MV-4-11 (cell line): ENCODE measurements around the gene MYG1.
"Not testable (repeated sequence)": the region's sequence is repeated elsewhere in the genome, so short reads cannot be mapped to it uniquely, and the experiment has no call there.

Experiments used
- DNase-seq: peaks from one replicate; lab custom pipeline; 2025; lab: John Stamatoyannopoulos, UW

Gene MYG1

GRCh38 chr12:53327435-53328042, 28.0 kb downstream of the MYG1 start:
- DNase-seq: no peak

- DNase-seq: no peak
Observed at GRCh38 chr12:53328043-53328435, 28.5 kb downstream of the MYG1 start.

DNA sequence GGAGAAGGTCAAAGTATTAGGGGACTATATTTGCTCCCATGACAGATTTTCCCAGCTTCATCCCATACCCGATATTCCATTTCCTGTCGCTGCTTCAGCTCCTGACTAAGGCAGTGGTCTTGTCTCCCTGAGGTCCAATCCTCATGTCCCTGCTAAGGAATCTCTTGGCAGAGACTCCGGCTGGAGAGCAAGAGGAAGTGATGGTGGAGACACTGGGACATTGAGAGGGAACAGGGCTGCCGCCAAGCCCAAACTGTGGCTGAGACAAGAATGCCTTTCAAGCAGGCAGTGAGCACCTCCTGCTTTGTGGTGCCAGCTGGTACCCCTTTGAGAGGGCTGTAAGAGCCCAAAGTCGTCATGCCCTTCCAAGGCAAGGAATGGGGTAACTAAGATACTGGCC, 31.2 kb downstream of the MYG1 start:
- no peak for DNase-seq

GRCh38 chr12:53332339-53332738, 32.8 kb downstream of the MYG1 start:
- DNase-seq: not testable (repeated sequence)

DNA sequence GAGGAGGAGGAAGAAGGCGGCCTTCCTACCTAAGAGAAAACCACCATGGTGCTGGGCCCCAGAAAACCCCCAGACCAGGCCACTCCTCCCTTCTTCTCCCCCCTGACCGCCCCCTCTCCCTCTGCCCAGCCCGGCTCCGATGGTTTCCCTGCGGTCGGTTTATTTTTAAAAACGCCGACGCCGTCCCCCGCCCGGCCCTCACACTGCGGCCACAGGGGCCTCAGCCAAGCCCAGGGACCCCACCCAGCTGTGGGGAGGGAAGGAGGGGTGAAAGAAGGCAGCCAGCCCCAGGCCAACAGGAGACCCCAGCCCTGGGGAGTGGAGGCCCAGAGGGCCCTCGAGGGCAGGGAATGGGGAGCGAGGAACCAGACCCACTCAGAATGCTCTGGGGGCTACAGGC, 33.2 kb downstream of the MYG1 start:
- DNase-seq: no peak

DNA sequence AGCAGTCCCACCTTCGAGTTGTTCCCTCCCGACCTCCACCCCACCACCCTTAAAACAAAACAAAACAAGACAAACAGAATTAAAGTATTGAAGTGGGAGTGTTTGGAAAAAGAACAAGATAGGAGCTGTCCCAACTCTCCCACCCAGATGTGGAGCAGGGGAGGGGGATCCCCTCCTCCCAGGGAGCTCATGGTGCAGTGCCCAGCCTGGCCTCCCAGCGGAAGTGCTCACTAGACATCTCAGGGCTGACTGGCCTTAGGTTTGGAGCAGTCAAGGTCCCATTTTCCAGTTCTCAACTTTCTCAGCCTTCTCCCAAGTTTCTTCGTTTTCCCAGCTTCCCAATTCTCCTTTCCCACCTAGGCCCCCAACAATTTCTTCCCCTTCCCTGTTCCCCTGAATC, 33.8 kb downstream of the MYG1 start:
- no peak for DNase-seq

GRCh38 chr12:53333845-53334244, 34.4 kb downstream of the MYG1 start:
- DNase-seq: no peak

- no peak for DNase-seq
Observed at GRCh38 chr12:53334822-53335221, 35.3 kb downstream of the MYG1 start.

DNA sequence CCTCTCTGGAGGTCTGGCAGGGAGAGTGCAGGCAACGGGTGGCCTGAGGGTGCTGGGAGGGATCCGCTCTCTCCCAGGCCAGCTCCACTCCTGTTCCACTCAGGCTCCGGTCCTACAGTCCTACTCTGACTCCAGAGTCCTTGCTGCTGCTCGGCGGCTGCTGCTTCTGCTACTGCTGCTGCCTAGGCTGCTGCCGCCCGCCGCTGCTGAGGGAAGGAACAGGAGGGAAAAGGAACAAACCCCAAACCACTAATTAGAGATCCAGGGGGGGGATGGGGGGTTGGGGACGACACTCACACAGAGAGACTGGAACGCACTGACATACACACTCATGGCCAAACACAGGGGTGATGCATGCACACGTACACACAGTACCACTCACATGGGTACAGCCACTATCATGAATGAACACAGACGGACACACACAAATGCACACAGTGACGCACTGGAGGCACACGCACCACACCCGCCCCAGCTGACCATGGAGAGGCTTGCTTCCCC, 36.7 kb downstream of the MYG1 start, which contains the start of gene SP7:
Gene SP7 (minus strand): TSS at position 174 of the 501 bp plus-strand sequence. CDS start 708 bp downstream, outside the sequence.
- DNase-seq: peak; percentile 41

GRCh38 chr12:53338017-53338416, 38.5 kb downstream of the MYG1 start:
- no peak for DNase-seq

DNA sequence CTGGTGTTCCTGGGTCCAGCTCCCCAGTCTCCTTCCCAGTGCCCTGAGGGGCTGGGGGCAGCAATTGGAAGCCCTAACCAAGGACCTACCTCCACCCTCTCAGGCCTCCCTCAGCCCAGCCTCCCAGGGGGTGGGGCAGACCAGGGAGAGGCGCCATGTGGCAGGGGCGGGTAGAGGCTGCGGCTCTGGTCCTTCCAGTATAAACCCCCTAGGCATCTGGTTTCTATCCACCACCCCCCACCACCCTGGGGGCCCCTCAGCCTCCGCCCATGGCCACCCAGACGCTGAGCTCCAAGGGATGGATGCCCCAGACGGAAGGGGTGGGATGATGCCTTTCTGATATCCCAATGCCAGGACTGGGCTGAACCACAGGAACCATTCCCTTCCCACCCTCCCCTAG, 39.4 kb downstream of the MYG1 start:
- DNase-seq: no peak

GRCh38 chr12:53340398-53340797, 40.9 kb downstream of the MYG1 start:
- DNase-seq: no peak

GRCh38 chr12:53343449-53343848, 44.0 kb downstream of the MYG1 start:
- no peak for DNase-seq

GRCh38 chr12:53343969-53344368, 44.5 kb downstream of the MYG1 start:
- DNase-seq: no peak

DNA sequence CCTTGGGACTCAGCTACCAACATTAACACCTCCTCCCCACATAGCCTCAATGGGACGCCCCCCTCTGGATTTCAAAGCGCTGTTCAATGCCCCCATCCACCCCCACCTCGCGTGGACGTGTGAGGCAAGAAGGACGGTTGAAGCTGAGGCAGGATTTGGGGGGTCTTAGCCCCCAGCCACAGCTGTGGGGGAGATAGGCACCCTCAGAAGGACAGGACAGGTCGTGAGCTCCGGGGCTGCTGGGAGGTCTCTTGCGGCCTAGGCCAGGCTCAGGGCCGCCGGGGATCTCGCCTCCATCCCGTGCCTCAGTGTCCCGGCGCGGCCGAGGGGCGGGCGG, 45.0 kb downstream of the MYG1 start:
- no peak for DNase-seq

DNA sequence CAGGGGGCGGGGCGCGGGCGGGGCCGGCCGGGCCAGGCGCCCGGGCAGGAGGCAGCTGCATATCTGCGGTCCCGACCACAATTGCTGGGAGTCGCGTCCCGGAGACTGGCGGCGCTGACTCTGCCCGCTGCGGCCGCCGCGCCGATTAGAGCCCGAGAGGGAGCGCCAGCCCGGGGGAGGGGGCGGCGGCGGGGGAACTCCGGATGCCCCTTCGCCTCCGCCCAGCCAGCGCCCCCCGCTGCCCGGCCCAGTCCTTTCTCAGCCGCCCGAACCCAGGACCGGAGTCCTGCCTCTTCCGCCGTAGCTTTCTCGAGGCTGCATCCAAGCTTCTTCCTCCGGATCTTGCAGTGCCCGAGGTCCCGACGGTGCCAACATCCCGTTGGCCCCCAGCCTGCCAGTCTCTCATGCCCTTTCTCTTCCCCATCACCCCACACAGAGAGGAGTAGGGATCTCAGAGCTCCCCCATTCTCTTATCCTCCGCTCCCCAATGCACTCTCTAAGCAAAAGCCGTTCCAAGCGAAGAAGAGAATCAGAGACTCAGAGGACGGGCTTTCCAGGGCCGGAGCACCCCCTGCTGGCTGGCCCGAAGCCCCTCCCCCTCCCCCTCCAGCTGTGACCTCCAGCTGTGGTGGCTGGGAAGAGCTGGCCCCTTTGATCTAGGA, 45.5 kb downstream of the MYG1 start:
- peak; percentile 41 for DNase-seq

DNA sequence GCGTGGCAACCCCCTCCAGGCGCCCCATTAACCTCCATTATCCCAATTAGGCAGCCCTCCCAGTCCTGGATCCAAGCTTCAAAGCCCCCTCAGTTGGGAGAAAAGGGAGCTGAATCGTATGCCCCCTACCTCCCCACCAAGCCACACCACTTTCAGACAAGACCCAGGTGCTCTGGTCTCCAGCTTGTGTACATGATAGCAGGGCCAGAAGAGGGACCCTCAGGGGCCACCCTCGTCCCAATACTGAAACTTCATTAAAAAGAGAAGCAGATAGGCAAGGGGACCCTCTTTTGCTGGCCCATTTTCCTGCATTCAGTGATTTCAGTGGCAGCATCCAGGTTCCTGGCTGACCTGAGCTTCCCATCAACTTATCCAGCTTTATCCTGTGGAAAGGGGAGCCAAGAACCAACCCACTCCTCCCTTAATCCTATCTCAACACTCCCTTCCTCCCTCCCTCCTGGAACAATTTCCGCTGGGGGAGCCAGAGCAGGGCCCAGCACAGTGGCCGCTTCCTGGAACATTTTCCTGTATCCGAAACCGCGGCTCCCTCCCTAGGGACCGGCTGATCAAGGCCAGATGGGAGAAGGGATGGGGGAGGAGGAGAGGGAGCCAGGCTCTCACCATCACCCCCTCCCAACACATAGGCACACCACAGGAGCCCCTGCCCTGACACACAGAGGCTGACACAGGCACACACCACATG, 46.1 kb downstream of the MYG1 start:
- no peak for DNase-seq

GRCh38 chr12:53346491-53346890, 47.0 kb downstream of the MYG1 start:
- peak; percentile 54 for DNase-seq

- no peak for DNase-seq
Observed at GRCh38 chr12:53347905-53348304, 48.4 kb downstream of the MYG1 start.

DNA sequence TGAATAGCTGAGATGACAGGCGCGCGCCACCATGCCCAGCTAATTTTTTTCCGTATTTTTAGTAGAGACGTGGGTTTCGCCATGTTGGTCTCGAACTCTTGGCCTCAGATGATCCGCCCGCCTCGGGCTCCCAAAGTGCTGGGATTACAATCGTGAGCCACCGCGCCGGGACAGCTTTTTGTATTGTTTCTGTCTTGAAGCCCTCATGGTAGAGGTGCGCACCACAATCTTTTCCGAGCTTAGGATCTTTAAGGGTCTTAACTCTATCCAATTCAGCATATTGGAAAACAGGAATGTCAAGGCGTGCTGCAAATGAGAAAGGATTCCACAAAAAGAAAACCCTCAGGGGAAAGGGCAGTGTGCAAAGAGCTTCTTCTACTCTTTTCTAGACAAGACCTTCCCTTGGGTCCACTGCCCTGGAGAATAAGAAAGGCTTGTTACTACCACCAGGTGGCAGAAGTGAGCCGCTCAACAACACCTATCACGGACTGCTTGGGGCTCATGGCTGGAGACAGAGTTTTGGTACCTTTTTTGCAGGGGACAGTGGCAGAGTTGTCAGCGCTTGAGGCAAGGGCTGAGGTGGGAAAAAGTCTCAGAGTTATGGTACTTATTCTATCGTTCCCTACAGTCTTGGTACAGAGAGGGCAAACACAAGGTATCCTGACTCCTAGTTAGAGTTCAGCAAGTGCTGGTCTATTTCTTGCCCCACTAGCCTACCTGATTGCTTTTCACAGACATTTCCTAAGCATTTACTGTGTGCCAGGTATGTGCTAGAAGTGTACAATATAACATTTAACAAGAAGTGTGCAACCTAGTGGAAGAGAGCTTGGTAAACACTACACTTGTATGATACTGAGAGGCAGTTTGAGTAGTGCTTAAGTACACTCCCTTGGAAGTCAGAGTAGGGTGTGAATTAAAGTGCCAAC, 53.1 kb downstream of the MYG1 start:
- peak; percentile 74 for DNase-seq

GRCh38 chr12:53353257-53353655, 53.8 kb downstream of the MYG1 start:
- no peak for DNase-seq

DNA sequence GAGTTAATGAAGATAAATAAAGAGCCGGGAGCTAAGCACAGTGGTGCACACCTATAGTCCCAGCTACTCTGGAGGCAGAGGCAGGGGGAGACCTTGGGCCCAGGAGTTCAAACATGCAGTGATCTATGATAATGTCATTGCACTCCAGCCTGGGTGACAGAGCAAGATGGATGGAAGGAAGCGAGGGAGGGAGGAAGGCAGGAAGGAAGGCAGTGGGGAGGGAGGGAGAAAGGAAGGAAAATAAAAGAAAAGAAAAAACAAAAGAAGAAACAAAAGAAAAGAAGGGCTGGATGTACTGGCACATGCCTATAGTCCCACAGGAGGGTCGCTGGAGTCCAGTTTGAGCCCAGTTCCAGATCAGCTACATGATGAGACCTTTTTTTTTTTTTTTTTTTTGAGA, 55.6 kb downstream of the MYG1 start:
- DNase-seq: no peak
